AG04449 (cell line): Measurements from ENCODE around the gene TMEM134.

Experiments used
- CTCF ChIA-PET: fragments of 350-600 bp; formaldehyde crosslinking; extraction: SDS; loops from one replicate; lab custom pipeline; 2021; ENCODE audit warnings: antibody characterized with exemption; lab: Yijun Ruan, JAX
- POLR2A ChIA-PET: fragments of 400-600, 350-600 bp; formaldehyde crosslinking; extraction: SDS; loops from one replicate; lab custom pipeline; 2020; ENCODE audit warnings: antibody characterized with exemption, inconsistent platforms; lab: Yijun Ruan, JAX
- DNase-seq: peaks from one replicate; pipeline ENCODE4 v3.0.0-alpha.2; 2010; ENCODE audit warnings: low read depth, low spot score
- H3K4me3 ChIP-seq: 2 replicates; pipeline ENCODE4 v1.5.1; 2011; ENCODE audit warnings: low read depth, mild to moderate bottlenecking, control low read depth, low read length
- CTCF ChIP-seq: IDR thresholded peaks from one replicate; pipeline ENCODE4 v1.5.1; 2011; ENCODE audit warnings: mild to moderate bottlenecking, moderate library complexity, low read length, control low read depth, inconsistent platforms; ENCODE audit not compliant: insufficient read depth; ENCODE audit errors: missing control alignments

Gene TMEM134

GRCh38 chr11:67441731-67442351 lies 27.2 kb downstream of the TMEM134 start:
- no peak for TF ChIP-seq CTCF
- H3K4me3 ChIP-seq: peak overlapping the region; percentile 85
- CTCF ChIA-PET: no interaction called here
- DNase-seq: no peak
- POLR2A ChIA-PET: no interaction called here

- no peak overlapping the region for H3K4me3 ChIP-seq
- CTCF ChIA-PET: no interaction called here
- DNase-seq: no peak
- no peak for TF ChIP-seq CTCF
- POLR2A ChIA-PET: no interaction called here
Measured at GRCh38 chr11:67441098-67441563, 27.9 kb downstream of the TMEM134 start.

GRCh38 chr11:67440229-67441097 lies 28.6 kb downstream of the TMEM134 start:
- no peak for TF ChIP-seq CTCF
- no peak for DNase-seq
- POLR2A ChIA-PET: no interaction called here

GRCh38 chr11:67439321-67440228 lies 29.5 kb downstream of the TMEM134 start:
- CTCF ChIA-PET: interaction anchor here (0.8 to 2.1 kb wide), 2 partner anchors 11 to 29 kb away, joined by 3 to 9 read pairs; partner anchors contain the start of gene RPS6KB2
- no peak for DNase-seq
- H3K4me3 ChIP-seq: no peak overlapping the region
- POLR2A ChIA-PET: no interaction called here
- TF ChIP-seq CTCF: peak; percentile 38

More at GRCh38 chr11:67440229-67441097, 28.6 kb downstream of the TMEM134 start:
- no peak overlapping the region for H3K4me3 ChIP-seq
- CTCF ChIA-PET: no interaction called here

GRCh38 chr11:67438158-67438902 lies 30.7 kb downstream of the TMEM134 start:
- POLR2A ChIA-PET: interaction anchor here (1.2 kb wide), 1 partner anchor 30 kb away, joined by 3 read pairs; the partner anchor contains the start of gene TMEM134
- H3K4me3 ChIP-seq: no peak overlapping the region
- CTCF ChIA-PET: interaction anchor here (0.7 to 2.1 kb wide), 4 partner anchors 9 to 37 kb away, joined by 3 to 9 read pairs (median 3); partner anchors contain the start of gene RPS6KB2
- DNase-seq: no peak
- TF ChIP-seq CTCF: no peak
